NCI-H1105 treated with DMSO at 0.1 percent for 48 hours (cell line): ENCODE results near the gene TBPL1.
A peak's percentile ranks its signal among the peaks of the same experiment; 100 is the strongest.
"Not testable (repeated sequence)": the region's sequence is repeated elsewhere in the genome, so short reads cannot be mapped to it uniquely, and the experiment has no call there.

Experiments used
- DNase-seq: peaks from one replicate; lab custom pipeline; 2025; lab: John Stamatoyannopoulos, UW

TBPL1 gene

GRCh38 chr6:133973109-133973971 lies 20.3 kb downstream of the TBPL1 start:
- peak; percentile 82 for DNase-seq

GRCh38 chr6:133977983-133978895 lies 25.2 kb downstream of the TBPL1 start:
- no peak for DNase-seq

GRCh38 chr6:133978896-133979240 lies 25.8 kb downstream of the TBPL1 start:
- DNase-seq: no peak

- DNase-seq: not testable (repeated sequence)
Observed at GRCh38 chr6:133979269-133979963, 26.4 kb downstream of the TBPL1 start.

GRCh38 chr6:133980168-133980567 lies 27.1 kb downstream of the TBPL1 start:
- DNase-seq: no peak

- DNase-seq: no peak
Observed at GRCh38 chr6:133983099-133983939, 30.3 kb downstream of the TBPL1 start.

- DNase-seq: no peak
Observed at GRCh38 chr6:133985970-133986369, 32.9 kb downstream of the TBPL1 start.

- DNase-seq: no peak
Observed at GRCh38 chr6:133986942-133987341, 33.9 kb downstream of the TBPL1 start.

- no peak for DNase-seq
Observed at GRCh38 chr6:133989525-133989924, 36.5 kb downstream of the TBPL1 start.

- no peak for DNase-seq
Observed at GRCh38 chr6:133990321-133990720, 37.3 kb downstream of the TBPL1 start.

GRCh38 chr6:133991096-133991593 lies 38.1 kb downstream of the TBPL1 start:
- no peak for DNase-seq

GRCh38 chr6:133992992-133993680 lies 40.1 kb downstream of the TBPL1 start:
- no peak for DNase-seq

- DNase-seq: no peak
Observed at GRCh38 chr6:133995296-133995695, 42.3 kb downstream of the TBPL1 start.

- no peak for DNase-seq
Observed at GRCh38 chr6:133995758-133996157, 42.7 kb downstream of the TBPL1 start.

GRCh38 chr6:133997267-133997666 lies 44.2 kb downstream of the TBPL1 start:
- DNase-seq: no peak

GRCh38 chr6:133999305-133999704 lies 46.3 kb downstream of the TBPL1 start:
- no peak for DNase-seq

GRCh38 chr6:134000443-134000842 lies 47.4 kb downstream of the TBPL1 start:
- DNase-seq: no peak

GRCh38 chr6:134002821-134003220 lies 49.8 kb downstream of the TBPL1 start:
- DNase-seq: no peak

- DNase-seq: peak; percentile 11
Observed at GRCh38 chr6:134003542-134003951, 50.5 kb downstream of the TBPL1 start.

GRCh38 chr6:134004714-134005113 lies 51.7 kb downstream of the TBPL1 start:
- DNase-seq: no peak

- DNase-seq: no peak
Observed at GRCh38 chr6:134005800-134006199, 52.8 kb downstream of the TBPL1 start.
